GM18867 (cell line): ENCODE measurements around the gene ROBO1.
"Not testable (repeated sequence)": the region's sequence is repeated elsewhere in the genome, so short reads cannot be mapped to it uniquely, and the experiment has no call there.

Source experiments
- ATAC-seq: cut with Tn5 transposase; IDR thresholded peaks from one replicate; pipeline ENCODE4 v1.9.1; 2021; ENCODE audit warnings: mild to moderate bottlenecking, moderate library complexity; ENCODE audit not compliant: unreplicated experiment

Gene ROBO1

GRCh38 chr3:78726545-78726944 is 1041.3 kb downstream of the ROBO1 start:
- ATAC-seq: no peak

- ATAC-seq: no peak
These were observed 1042.0 kb downstream of the ROBO1 start for GRCh38 chr3:78725703-78726246.

GRCh38 chr3:78724859-78725258 is 1042.9 kb downstream of the ROBO1 start:
- ATAC-seq: no peak

GRCh38 chr3:78724364-78724763 is 1043.4 kb downstream of the ROBO1 start:
- not testable (repeated sequence) for ATAC-seq

- ATAC-seq: no peak
These were observed 1045.8 kb downstream of the ROBO1 start for GRCh38 chr3:78721771-78722543.

- ATAC-seq: no peak
These were observed 1049.1 kb downstream of the ROBO1 start for GRCh38 chr3:78718707-78719106.

- no peak for ATAC-seq
These were observed 1050.8 kb downstream of the ROBO1 start for GRCh38 chr3:78717041-78717440.

GRCh38 chr3:78712941-78713340 is 1054.9 kb downstream of the ROBO1 start:
- no peak for ATAC-seq

GRCh38 chr3:78712270-78712669 is 1055.5 kb downstream of the ROBO1 start:
- ATAC-seq: no peak

- ATAC-seq: no peak
These were observed 1059.2 kb downstream of the ROBO1 start for GRCh38 chr3:78708565-78709073.

GRCh38 chr3:78707609-78708008 is 1060.2 kb downstream of the ROBO1 start:
- ATAC-seq: no peak

- ATAC-seq: no peak
These were observed 1060.8 kb downstream of the ROBO1 start for GRCh38 chr3:78706906-78707523.

- no peak for ATAC-seq
These were observed 1063.9 kb downstream of the ROBO1 start for GRCh38 chr3:78703944-78704343.

- no peak for ATAC-seq
These were observed 1066.3 kb downstream of the ROBO1 start for GRCh38 chr3:78701537-78701936.

- ATAC-seq: no peak
These were observed 1069.4 kb downstream of the ROBO1 start for GRCh38 chr3:78698431-78698830.

GRCh38 chr3:78697426-78697825 is 1070.4 kb downstream of the ROBO1 start:
- ATAC-seq: no peak

GRCh38 chr3:78690766-78691165 is 1077.0 kb downstream of the ROBO1 start:
- no peak for ATAC-seq

GRCh38 chr3:78689378-78689777 is 1078.4 kb downstream of the ROBO1 start:
- ATAC-seq: no peak

- no peak for ATAC-seq
These were observed 1080.3 kb downstream of the ROBO1 start for GRCh38 chr3:78687520-78687919.

- no peak for ATAC-seq
These were observed 1084.5 kb downstream of the ROBO1 start for GRCh38 chr3:78683284-78683683.

- not testable (repeated sequence) for ATAC-seq
These were observed 1092.5 kb downstream of the ROBO1 start for GRCh38 chr3:78675119-78675805.
